ENCODE data around the gene ZNF611.

DNA sequence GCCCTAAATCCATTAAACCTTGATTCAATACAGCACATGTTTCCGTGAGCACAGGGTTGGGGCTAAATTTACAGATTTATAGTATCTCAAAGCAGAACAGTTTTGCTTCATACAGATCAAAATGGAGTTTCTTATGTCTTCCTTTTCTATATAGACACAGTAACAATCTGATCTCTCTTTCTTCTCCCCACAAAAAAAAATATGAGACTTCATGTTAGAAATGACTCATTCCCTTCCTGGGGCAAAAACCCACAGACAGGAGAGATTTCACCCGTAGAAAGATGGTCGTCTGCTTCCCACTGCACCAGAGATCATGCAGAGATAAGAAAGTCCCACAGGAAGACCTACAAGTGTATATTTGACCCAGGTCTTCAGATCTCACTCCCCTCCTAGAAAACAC lies 7.7 kb upstream of the ZNF611 start:
- TF ChIP-seq, protein P1, sequence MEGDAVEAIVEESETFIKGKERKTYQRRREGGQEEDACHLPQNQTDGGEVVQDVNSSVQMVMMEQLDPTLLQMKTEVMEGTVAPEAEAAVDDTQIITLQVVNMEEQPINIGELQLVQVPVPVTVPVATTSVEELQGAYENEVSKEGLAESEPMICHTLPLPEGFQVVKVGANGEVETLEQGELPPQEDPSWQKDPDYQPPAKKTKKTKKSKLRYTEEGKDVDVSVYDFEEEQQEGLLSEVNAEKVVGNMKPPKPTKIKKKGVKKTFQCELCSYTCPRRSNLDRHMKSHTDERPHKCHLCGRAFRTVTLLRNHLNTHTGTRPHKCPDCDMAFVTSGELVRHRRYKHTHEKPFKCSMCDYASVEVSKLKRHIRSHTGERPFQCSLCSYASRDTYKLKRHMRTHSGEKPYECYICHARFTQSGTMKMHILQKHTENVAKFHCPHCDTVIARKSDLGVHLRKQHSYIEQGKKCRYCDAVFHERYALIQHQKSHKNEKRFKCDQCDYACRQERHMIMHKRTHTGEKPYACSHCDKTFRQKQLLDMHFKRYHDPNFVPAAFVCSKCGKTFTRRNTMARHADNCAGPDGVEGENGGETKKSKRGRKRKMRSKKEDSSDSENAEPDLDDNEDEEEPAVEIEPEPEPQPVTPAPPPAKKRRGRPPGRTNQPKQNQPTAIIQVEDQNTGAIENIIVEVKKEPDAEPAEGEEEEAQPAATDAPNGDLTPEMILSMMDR (IDR thresholded peaks at IDR 0.05), result no peak
- no peak for TF ChIP-seq POLR2A (IDR thresholded peaks at IDR 0.05)
